ENCODE results near the gene CEMIP.

The CEMIP gene

GRCh38 chr15:80989518-80990478 lies 210.6 kb downstream of the CEMIP start, which contains the start of gene MESD:
Gene MESD, minus strand, starts transcription at chr15:80989819. Its CDS starts 28 bp downstream, at chr15:80989791.
- peak; percentile 63 for DNase-seq

- no peak for DNase-seq
Observed at GRCh38 chr15:80990955-80991354, 211.8 kb downstream of the CEMIP start.

- no peak for DNase-seq
Observed at GRCh38 chr15:80991421-80991820, 212.3 kb downstream of the CEMIP start.

DNA sequence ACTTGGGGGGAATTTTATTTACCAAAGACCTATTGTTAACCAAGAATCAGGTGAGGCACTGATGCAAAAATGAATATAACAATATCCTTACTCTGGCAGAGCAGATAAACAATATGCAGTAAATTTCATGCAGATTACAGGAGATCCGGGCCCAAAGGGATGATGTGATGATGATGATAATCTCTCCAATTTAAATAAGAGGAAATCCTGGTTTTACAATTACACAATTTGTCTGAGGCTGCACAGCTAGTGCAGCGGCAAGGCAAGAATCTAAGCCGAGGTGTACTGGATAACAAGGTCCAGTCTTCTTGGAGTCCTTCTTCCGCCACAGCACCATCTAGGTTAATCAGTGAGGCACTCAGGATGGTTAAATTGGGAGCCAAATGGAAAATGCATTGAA lies 212.8 kb downstream of the CEMIP start:
- no peak for DNase-seq

DNA sequence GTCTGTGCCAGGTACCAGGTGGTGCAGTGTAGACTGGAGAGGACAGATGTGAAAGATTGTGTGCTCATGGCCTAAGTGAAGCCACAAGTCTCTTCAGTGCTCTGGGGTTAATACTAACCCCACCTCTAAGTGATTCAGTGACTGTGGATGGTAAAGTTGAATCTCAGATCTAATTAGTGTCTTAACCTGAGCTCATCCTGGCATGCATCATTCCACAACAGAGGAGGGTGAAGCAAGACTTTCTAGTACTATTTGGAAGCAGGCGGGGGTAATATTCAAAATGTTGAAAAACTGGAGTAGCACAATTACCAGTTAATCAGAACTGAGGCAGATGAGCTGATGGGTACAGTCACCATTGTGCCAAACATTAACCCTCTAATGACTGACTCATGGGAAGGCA lies 213.3 kb downstream of the CEMIP start:
- no peak for DNase-seq

- DNase-seq, result no peak
Observed at GRCh38 chr15:80996247-80996646, 217.1 kb downstream of the CEMIP start.

DNA sequence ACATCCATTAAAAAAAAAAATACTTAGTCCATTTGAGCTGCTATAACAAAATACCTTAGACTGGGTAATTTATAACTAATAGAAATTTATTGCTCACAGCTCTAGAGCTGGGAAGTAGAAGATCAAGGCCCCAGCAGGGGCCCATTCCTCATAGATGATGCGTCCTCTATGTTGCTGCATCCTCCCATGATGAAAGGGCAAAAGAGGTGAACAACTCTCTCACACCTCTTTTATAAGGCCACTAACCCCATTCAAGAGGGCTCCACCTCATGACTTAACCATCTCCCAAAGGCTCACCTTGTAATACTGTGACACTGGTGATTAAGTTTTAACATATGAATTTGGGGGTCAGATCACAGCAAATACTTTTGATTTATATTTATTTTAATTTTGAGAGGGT lies 218.5 kb downstream of the CEMIP start:
- DNase-seq, result no peak

DNA sequence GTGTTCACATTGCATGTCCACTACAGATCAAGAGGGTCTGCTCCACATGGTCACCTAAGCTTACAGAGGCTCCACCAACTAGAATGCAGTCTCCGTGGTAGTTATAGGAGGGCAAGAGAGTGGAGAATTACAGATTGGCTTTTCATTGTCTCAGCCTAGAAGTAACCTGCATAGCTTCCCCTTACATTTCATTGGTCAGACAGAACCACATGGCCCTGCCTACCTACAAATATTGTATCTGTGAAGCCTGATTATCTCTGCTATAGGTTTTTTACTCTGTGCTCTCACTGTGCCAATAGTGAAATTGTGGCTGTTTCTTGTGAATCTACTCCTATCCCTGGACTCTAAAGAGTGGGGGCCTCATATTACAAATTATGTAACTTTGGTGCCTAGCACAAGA lies 219.1 kb downstream of the CEMIP start:
- no peak for DNase-seq

- DNase-seq, result no peak
Observed at GRCh38 chr15:80999623-81000036, 220.5 kb downstream of the CEMIP start.

DNA sequence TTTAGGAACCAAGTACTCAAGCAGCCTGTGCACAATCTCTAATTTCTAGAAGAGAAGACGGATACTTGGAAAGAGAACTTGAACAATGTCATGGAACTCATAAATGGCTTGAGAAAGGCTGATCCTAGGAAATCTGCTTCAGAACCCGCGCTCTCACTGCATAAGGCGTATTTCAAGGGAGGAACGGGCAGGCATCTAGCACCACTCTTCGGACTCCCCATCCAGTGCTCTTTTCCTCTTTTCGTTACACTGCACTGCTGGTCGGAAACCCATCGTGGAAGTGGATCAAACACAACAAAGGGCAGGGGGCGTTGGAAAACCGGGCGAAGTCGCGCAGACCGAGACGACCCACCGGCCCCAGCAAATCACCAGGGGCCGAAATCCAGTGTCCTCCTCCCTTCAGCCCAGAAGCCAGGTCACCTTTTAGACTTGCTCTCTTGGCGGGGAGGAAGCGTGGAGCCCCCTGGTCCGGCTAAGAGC lies 221.0 kb downstream of the CEMIP start:
- DNase-seq, result no peak

DNA sequence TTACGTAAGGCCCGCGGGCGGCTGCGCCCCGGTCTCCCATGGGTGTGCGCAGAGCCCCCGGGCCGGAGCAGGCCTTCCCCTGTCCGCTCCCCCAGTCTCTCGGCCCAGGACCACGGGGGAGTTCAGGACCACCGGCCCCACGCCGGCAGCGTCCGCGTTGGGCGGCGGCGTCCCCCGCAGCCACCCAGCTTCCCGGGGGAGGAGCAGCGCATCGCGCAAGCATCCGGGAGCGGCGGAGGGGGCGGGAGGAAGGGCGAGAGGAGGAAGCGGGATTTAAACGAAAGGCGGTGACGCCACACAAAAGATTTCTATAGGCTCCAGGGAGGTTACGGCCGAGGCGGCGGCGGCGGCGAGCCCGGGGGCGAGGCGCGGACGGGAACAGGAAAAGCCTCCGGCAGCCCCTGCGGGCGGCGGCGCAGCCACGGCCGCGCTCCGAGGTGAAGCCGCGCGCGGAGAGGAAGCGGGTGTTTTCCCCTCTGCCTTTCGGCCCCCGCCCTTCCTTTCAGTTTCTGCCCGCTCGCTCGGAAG lies 221.5 kb downstream of the CEMIP start, which contains the start of gene TLNRD1:
TLNRD1 (plus strand) TSS at position 300 of the 528 bp plus-strand sequence. CDS start 1,349 bp downstream, outside the sequence.
- DNase-seq, result peak; percentile 50
